Activated CD8-positive, alpha-beta T cell treated with anti-CD3 and anti-CD28 coated beads for 36 hours (primary cell): ENCODE results near the gene OBSCN. TPM values are rescaled to one million over a fixed set of nuclear protein-coding genes. Genes with fewer than 3 reads are reported as not detected.

Experiments
- ATAC-seq: fragments of 200-7000 bp; cut with Tn5 transposase; one replicate; pipeline ENCODE4 v1.10.0; 2021; ENCODE audit warnings: mild to moderate bottlenecking, moderate library complexity
- CTCF ChIA-PET: fragments of 350-600 bp; sonication (Branson Sonifier 250); formaldehyde crosslinking; loops from one replicate; lab custom pipeline; 2021; ENCODE audit warnings: antibody characterized with exemption; lab: Charles Lee
- POLR2A ChIA-PET: fragments of 350-600 bp; sonication (Branson Sonifier 250); formaldehyde crosslinking; loops from one replicate; lab custom pipeline; 2021; ENCODE audit warnings: antibody characterized with exemption; lab: Charles Lee
- DNase-seq: peaks from one replicate; pipeline ENCODE4 v3.0.0-alpha.2; 2020
- H3K27ac Mint-ChIP-seq: one replicate; pipeline ENCODE4 v1.8.0; 2021; ENCODE audit warnings: mild to moderate bottlenecking, mixed read lengths
- H3K27me3 Mint-ChIP-seq: one replicate; pipeline ENCODE4 v1.8.0; 2021; ENCODE audit warnings: mixed read lengths
- H3K36me3 Mint-ChIP-seq: one replicate; pipeline ENCODE4 v1.8.0; 2021; ENCODE audit warnings: low read depth, mixed read lengths
- H3K4me1 Mint-ChIP-seq: one replicate; pipeline ENCODE4 v1.8.0; 2021; ENCODE audit warnings: low read depth, mixed read lengths
- H3K4me3 Mint-ChIP-seq: one replicate; pipeline ENCODE4 v1.8.0; 2021; ENCODE audit warnings: mild to moderate bottlenecking, moderate library complexity, mixed read lengths
- H3K9me3 Mint-ChIP-seq: one replicate; pipeline ENCODE4 v1.8.0; 2021; ENCODE audit warnings: mixed read lengths
- CTCF ChIP-seq: fragments of 200-600 bp; IDR thresholded peaks from one replicate; pipeline ENCODE4 v1.8.0; 2022; ENCODE audit warnings: antibody characterized with exemption, mild to moderate bottlenecking
- intact Hi-C: fragments of 100-400 bp; cut with micrococcal nuclease; formaldehyde crosslinking; loops from one replicate; pipeline ENCODE4 v1.10.0; 2022
- total RNA-seq, 2 experiments: library from RNA; stranded (reverse); gene quantifications; one replicate each; pipeline ENCODE4 v1.2.3, GENCODE V29; 2021

OBSCN gene
- total RNA-seq, 2 experiments from 2014 or later, result 21.6 to 23.7 TPM

GRCh38 chr1:228198977-228199590 is 8.8 kb upstream of the OBSCN start:
- peaks cover 24% of the 10 kb centered on the region for H3K36me3 Mint-ChIP-seq
- CTCF ChIA-PET, result no interaction called here
- no peak for ATAC-seq
- peaks cover 2% of the 10 kb centered on the region for H3K27me3 Mint-ChIP-seq
- no peak for TF ChIP-seq CTCF
- intact Hi-C loops, result no loop called here
- no peak for DNase-seq
- no peak overlapping the region for H3K4me3 Mint-ChIP-seq
- H3K27ac Mint-ChIP-seq, result no peak overlapping the region
- peaks cover 13% of the 10 kb centered on the region for H3K9me3 Mint-ChIP-seq
- no peaks in the 10 kb centered on the region for H3K4me1 Mint-ChIP-seq
- POLR2A ChIA-PET, result interaction anchor here (1.0 kb wide), 1 partner anchor 68 kb away, joined by 3 read pairs; no protein-coding TSS in a partner anchor

- intact Hi-C loops, result no loop called here
- no peak for TF ChIP-seq CTCF
- Mint-ChIP-seq H3K4me1 (no peaks in the 10 kb centered on the region), H3K4me3 (no peak overlapping the region), H3K27ac (no peak overlapping the region), H3K9me3 (peaks cover 2% of the 10 kb centered on the region), H3K27me3 (peaks cover 5% of the 10 kb centered on the region), H3K36me3 (peaks cover 7% of the 10 kb centered on the region)
- ChIA-PET CTCF (no interaction called here), POLR2A (interaction anchor here (1.0 kb wide), 1 partner anchor 29 kb away, joined by 3 read pairs; no protein-coding TSS in a partner anchor)
- DNase-seq, result no peak
- ATAC-seq, result no peak
Measured at GRCh38 chr1:228204958-228205357, 2.9 kb upstream of the OBSCN start.

- POLR2A ChIA-PET, result interaction anchor here (0.6 to 0.7 kb wide), 2 partner anchors 25 to 209 kb away, joined by 3 to 4 read pairs; no protein-coding TSS in a partner anchor
- TF ChIP-seq CTCF, result no peak
- no peak overlapping the region for H3K27ac Mint-ChIP-seq
- peaks cover 1% of the 10 kb centered on the region for H3K36me3 Mint-ChIP-seq
- H3K4me1 Mint-ChIP-seq, result no peaks in the 10 kb centered on the region
- H3K4me3 Mint-ChIP-seq, result no peak overlapping the region
- intact Hi-C loops, result no loop called here
- ATAC-seq (no peak), DNase-seq (no peak)
- CTCF ChIA-PET, result no interaction called here
- no peaks in the 10 kb centered on the region for H3K9me3 Mint-ChIP-seq
- peaks cover 5% of the 10 kb centered on the region for H3K27me3 Mint-ChIP-seq
Measured at GRCh38 chr1:228205526-228206436, 2.1 kb upstream of the OBSCN start.

GRCh38 chr1:228206582-228207351 is 1.1 kb upstream of the OBSCN start:
- DNase-seq (no peak), ATAC-seq (no peak)
- Mint-ChIP-seq H3K27me3 (peaks cover 5% of the 10 kb centered on the region), H3K36me3 (no peaks in the 10 kb centered on the region), H3K4me3 (no peak overlapping the region), H3K4me1 (no peaks in the 10 kb centered on the region), H3K27ac (no peak overlapping the region), H3K9me3 (no peaks in the 10 kb centered on the region)
- no peak for TF ChIP-seq CTCF
- intact Hi-C loops, result no loop called here
- ChIA-PET POLR2A (interaction anchor here (0.6 to 0.7 kb wide), 2 partner anchors 26 to 208 kb away, joined by 3 to 4 read pairs; no protein-coding TSS in a partner anchor), CTCF (no interaction called here)
